ENCODE results near the gene LRRC52. TPM values are rescaled to one million over a fixed set of nuclear protein-coding genes. Genes with fewer than 3 reads are reported as not detected.

LRRC52 gene
- polyA plus RNA-seq, 4 donors = not detected

- 10 to 18% (median 12%) methylated on average over 2 of the region's 2 CpGs for WGBS, 3 donors
- Histone ChIP-seq H3K4me3 (ENCODE audit: low read depth in 1 of 3, low read length in 3 of 3) (no peak overlapping the region), H3K27ac (ENCODE audit: low read depth in 1 of 3, low read length in 2 of 3) (no peak overlapping the region), H3K27me3 (ENCODE audit: control insufficient read depth in 3 of 3, insufficient read depth in 3 of 3, low read length in 3 of 3) (peaks cover 0 to 3% (median 0%) of the 10 kb centered on the region in 3 donors), H3K4me1 (ENCODE audit: control insufficient read depth in 3 of 3, insufficient read depth in 2 of 3, low read depth in 1 of 3, low read length in 2 of 3) (no peaks in the 10 kb centered on the region), H3K36me3 (ENCODE audit: control insufficient read depth in 3 of 3, insufficient read depth in 2 of 3, low read depth in 1 of 3, low read length in 3 of 3) (no peaks in the 10 kb centered on the region), H3K9me3 (ENCODE audit: control insufficient read depth in 2 of 2, insufficient read depth in 1 of 2, low read depth in 1 of 2, low read length in 1 of 2) (no peaks in the 10 kb centered on the region)
- FAIRE-seq (no peak), DNase-seq (no peak)
These were observed 12.8 kb upstream of the LRRC52 start for GRCh38 chr1:165531021-165531420.

- Histone ChIP-seq H3K27ac (ENCODE audit: low read depth in 1 of 3, low read length in 2 of 3) (no peak overlapping the region), H3K4me1 (ENCODE audit: control insufficient read depth in 3 of 3, insufficient read depth in 2 of 3, low read depth in 1 of 3, low read length in 2 of 3) (no peaks in the 10 kb centered on the region), H3K27me3 (ENCODE audit: control insufficient read depth in 3 of 3, insufficient read depth in 3 of 3, low read length in 3 of 3) (peaks cover 0 to 3% (median 0%) of the 10 kb centered on the region in 3 donors), H3K36me3 (ENCODE audit: control insufficient read depth in 3 of 3, insufficient read depth in 2 of 3, low read depth in 1 of 3, low read length in 3 of 3) (no peaks in the 10 kb centered on the region), H3K4me3 (ENCODE audit: low read depth in 1 of 3, low read length in 3 of 3) (no peak overlapping the region), H3K9me3 (ENCODE audit: control insufficient read depth in 2 of 2, insufficient read depth in 1 of 2, low read depth in 1 of 2, low read length in 1 of 2) (no peaks in the 10 kb centered on the region)
- WGBS, 3 donors = 56 to 69% (median 57%) methylated on average over 7 of the region's 7 CpGs
- DNase-seq (no peak), FAIRE-seq (no peak)
These were observed 11.7 kb upstream of the LRRC52 start for GRCh38 chr1:165532053-165532452.

- no peaks in the 10 kb centered on the region for H3K4me1 ChIP-seq (ENCODE audit: control insufficient read depth in 3 of 3, insufficient read depth in 2 of 3, low read depth in 1 of 3, low read length in 2 of 3)
- H3K9me3 ChIP-seq (ENCODE audit: control insufficient read depth in 2 of 2, insufficient read depth in 1 of 2, low read depth in 1 of 2, low read length in 1 of 2) = no peaks in the 10 kb centered on the region
- H3K4me3 ChIP-seq (ENCODE audit: low read depth in 1 of 3, low read length in 3 of 3) = no peak overlapping the region
- H3K27me3 ChIP-seq (ENCODE audit: control insufficient read depth in 3 of 3, insufficient read depth in 3 of 3, low read length in 3 of 3) = peaks cover 0 to 3% (median 0%) of the 10 kb centered on the region in 3 donors
- FAIRE-seq = no peak
- H3K27ac ChIP-seq (ENCODE audit: low read depth in 1 of 3, low read length in 2 of 3) = no peak overlapping the region
- H3K36me3 ChIP-seq (ENCODE audit: control insufficient read depth in 3 of 3, insufficient read depth in 2 of 3, low read depth in 1 of 3, low read length in 3 of 3) = no peaks in the 10 kb centered on the region
- 68 to 84% (median 71%) methylated on average over 4 of the region's 4 CpGs for WGBS, 3 donors
- DNase-seq = no peak
These were observed 10.5 kb upstream of the LRRC52 start for GRCh38 chr1:165533254-165533653.

- H3K4me3 ChIP-seq (ENCODE audit: low read depth in 1 of 3, low read length in 3 of 3) = no peak overlapping the region
These were observed 7.8 kb upstream of the LRRC52 start for GRCh38 chr1:165536016-165536415.

GRCh38 chr1:165537356-165538109, 6.3 kb upstream of the LRRC52 start:
- H3K4me1 ChIP-seq (ENCODE audit: control insufficient read depth in 3 of 3, insufficient read depth in 2 of 3, low read depth in 1 of 3, low read length in 2 of 3) = no peaks in the 10 kb centered on the region
- no peak for FAIRE-seq
- WGBS, 3 donors = 63 to 70% (median 65%) methylated on average over 14 of the region's 14 CpGs
- H3K4me3 ChIP-seq (ENCODE audit: low read depth in 1 of 3, low read length in 3 of 3) = no peak overlapping the region
- no peaks in the 10 kb centered on the region for H3K9me3 ChIP-seq (ENCODE audit: control insufficient read depth in 2 of 2, insufficient read depth in 1 of 2, low read depth in 1 of 2, low read length in 1 of 2)
- no peak overlapping the region for H3K27ac ChIP-seq (ENCODE audit: low read depth in 1 of 3, low read length in 2 of 3)
- no peaks in the 10 kb centered on the region for H3K27me3 ChIP-seq (ENCODE audit: control insufficient read depth in 3 of 3, insufficient read depth in 3 of 3, low read length in 3 of 3)
- DNase-seq = no peak
- H3K36me3 ChIP-seq (ENCODE audit: control insufficient read depth in 3 of 3, insufficient read depth in 2 of 3, low read depth in 1 of 3, low read length in 3 of 3) = no peaks in the 10 kb centered on the region

More at GRCh38 chr1:165536016-165536415, 7.8 kb upstream of the LRRC52 start:
- Histone ChIP-seq H3K27me3 (ENCODE audit: control insufficient read depth in 3 of 3, insufficient read depth in 3 of 3, low read length in 3 of 3) (no peaks in the 10 kb centered on the region), H3K27ac (ENCODE audit: low read depth in 1 of 3, low read length in 2 of 3) (no peak overlapping the region), H3K36me3 (ENCODE audit: control insufficient read depth in 3 of 3, insufficient read depth in 2 of 3, low read depth in 1 of 3, low read length in 3 of 3) (no peaks in the 10 kb centered on the region), H3K9me3 (ENCODE audit: control insufficient read depth in 2 of 2, insufficient read depth in 1 of 2, low read depth in 1 of 2, low read length in 1 of 2) (no peaks in the 10 kb centered on the region), H3K4me1 (ENCODE audit: control insufficient read depth in 3 of 3, insufficient read depth in 2 of 3, low read depth in 1 of 3, low read length in 2 of 3) (no peaks in the 10 kb centered on the region)
- 59 to 80% (median 69%) methylated on average over 3 of the region's 3 CpGs for WGBS, 3 donors
- FAIRE-seq = no peak
- no peak for DNase-seq

- H3K9me3 ChIP-seq (ENCODE audit: control insufficient read depth in 2 of 2, insufficient read depth in 1 of 2, low read depth in 1 of 2, low read length in 1 of 2) = no peaks in the 10 kb centered on the region
- no peaks in the 10 kb centered on the region for H3K4me1 ChIP-seq (ENCODE audit: control insufficient read depth in 3 of 3, insufficient read depth in 2 of 3, low read depth in 1 of 3, low read length in 2 of 3)
- no peak overlapping the region for H3K27ac ChIP-seq (ENCODE audit: low read depth in 1 of 3, low read length in 2 of 3)
- FAIRE-seq (no peak), DNase-seq (no peak)
- no peaks in the 10 kb centered on the region for H3K36me3 ChIP-seq (ENCODE audit: control insufficient read depth in 3 of 3, insufficient read depth in 2 of 3, low read depth in 1 of 3, low read length in 3 of 3)
- 83 to 85% (median 84%) methylated on average over 4 of the region's 4 CpGs for WGBS, 3 donors
- no peak overlapping the region for H3K4me3 ChIP-seq (ENCODE audit: low read depth in 1 of 3, low read length in 3 of 3)
- peaks cover 0 to 1% (median 0%) of the 10 kb centered on the region in 3 donors for H3K27me3 ChIP-seq (ENCODE audit: control insufficient read depth in 3 of 3, insufficient read depth in 3 of 3, low read length in 3 of 3)
These were observed 4.5 kb upstream of the LRRC52 start for GRCh38 chr1:165539306-165539705.

GRCh38 chr1:165539908-165540307, 3.9 kb upstream of the LRRC52 start:
- Histone ChIP-seq H3K4me3 (ENCODE audit: low read depth in 1 of 3, low read length in 3 of 3) (no peak overlapping the region), H3K27ac (ENCODE audit: low read depth in 1 of 3, low read length in 2 of 3) (no peak overlapping the region), H3K36me3 (ENCODE audit: control insufficient read depth in 3 of 3, insufficient read depth in 2 of 3, low read depth in 1 of 3, low read length in 3 of 3) (no peaks in the 10 kb centered on the region), H3K4me1 (ENCODE audit: control insufficient read depth in 3 of 3, insufficient read depth in 2 of 3, low read depth in 1 of 3, low read length in 2 of 3) (no peaks in the 10 kb centered on the region), H3K27me3 (ENCODE audit: control insufficient read depth in 3 of 3, insufficient read depth in 3 of 3, low read length in 3 of 3) (peaks cover 0 to 6% (median 0%) of the 10 kb centered on the region in 3 donors), H3K9me3 (ENCODE audit: control insufficient read depth in 2 of 2, insufficient read depth in 1 of 2, low read depth in 1 of 2, low read length in 1 of 2) (no peaks in the 10 kb centered on the region)
- 73 to 92% (median 89%) methylated on average over 3 of the region's 3 CpGs for WGBS, 3 donors
- FAIRE-seq (no peak), DNase-seq (no peak)

GRCh38 chr1:165542015-165542631, 1.7 kb upstream of the LRRC52 start:
- H3K27ac ChIP-seq (ENCODE audit: low read depth in 1 of 3, low read length in 2 of 3) = no peak overlapping the region

More at GRCh38 chr1:165542015-165542631, 1.7 kb upstream of the LRRC52 start:
- FAIRE-seq (no peak), DNase-seq (no peak)
- Histone ChIP-seq H3K4me3 (ENCODE audit: low read depth in 1 of 3, low read length in 3 of 3) (no peak overlapping the region), H3K9me3 (ENCODE audit: control insufficient read depth in 2 of 2, insufficient read depth in 1 of 2, low read depth in 1 of 2, low read length in 1 of 2) (no peaks in the 10 kb centered on the region), H3K27me3 (ENCODE audit: control insufficient read depth in 3 of 3, insufficient read depth in 3 of 3, low read length in 3 of 3) (peaks cover 0 to 6% (median 0%) of the 10 kb centered on the region in 3 donors), H3K4me1 (ENCODE audit: control insufficient read depth in 3 of 3, insufficient read depth in 2 of 3, low read depth in 1 of 3, low read length in 2 of 3) (no peaks in the 10 kb centered on the region), H3K36me3 (ENCODE audit: control insufficient read depth in 3 of 3, insufficient read depth in 2 of 3, low read depth in 1 of 3, low read length in 3 of 3) (no peaks in the 10 kb centered on the region)
- WGBS, 3 donors = 70 to 78% (median 71%) methylated on average over 6 of the region's 6 CpGs
